ENCODE data around the gene IL36B. TPM values are rescaled to one million over a fixed set of nuclear protein-coding genes. Genes with fewer than 3 reads are reported as not detected.
A peak's percentile ranks its signal among the peaks of the same experiment; 100 is the strongest.

The IL36B gene
- total RNA-seq, 1 experiment from 2014 or later, result not detected

DNA sequence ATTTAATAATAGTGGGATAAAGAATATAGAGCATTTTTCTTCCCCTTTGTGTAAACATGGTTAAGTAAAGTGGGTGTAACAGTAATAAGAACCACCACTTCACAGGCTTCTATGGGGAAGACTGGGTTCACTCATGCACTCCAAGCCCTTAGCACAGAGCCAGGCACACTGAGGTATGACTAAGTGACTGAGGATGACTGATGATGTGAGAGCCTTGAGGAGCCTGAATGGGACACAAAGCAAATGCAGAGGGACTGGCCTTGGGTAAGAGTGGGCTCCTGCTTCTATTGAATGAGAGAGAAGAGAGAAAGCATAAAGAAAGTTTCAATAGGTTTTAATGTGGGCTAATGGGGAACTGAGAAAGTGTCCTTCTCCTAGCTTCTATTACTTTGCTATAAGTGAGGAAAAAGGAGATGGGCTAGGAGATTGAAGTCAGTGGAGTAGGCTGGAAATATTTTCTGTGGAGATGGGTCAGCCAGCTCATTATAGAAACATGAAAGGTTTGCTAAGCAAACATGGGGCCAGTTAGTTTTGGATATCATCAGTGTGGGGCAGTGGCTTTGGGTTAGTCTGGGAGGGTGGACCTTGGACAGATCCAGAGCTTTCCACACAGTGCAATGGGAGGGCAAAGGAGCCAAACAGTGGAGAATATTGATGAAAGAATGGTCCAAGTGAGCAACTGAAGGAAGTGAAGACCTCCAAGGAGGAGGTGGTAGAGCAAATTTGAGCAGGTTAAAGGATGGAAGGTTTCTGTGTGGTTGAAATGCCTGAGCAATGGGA, 35.7 kb upstream of the IL36B start:
- H3F3A ChIP-seq (ENCODE audit: insufficient read depth, low read depth), result no peaks in the 10 kb centered on the region
- POLR2A ChIA-PET (ENCODE audit: unreplicated experiment), result no interaction called here
- no peak overlapping the region for H3K4me2 ChIP-seq
- H4K20me1 ChIP-seq (ENCODE audit: insufficient read depth), result no peaks in the 10 kb centered on the region
- H3K9me3 ChIP-seq (ENCODE audit: insufficient read depth, low read depth), result no peaks in the 10 kb centered on the region
- TF ChIP-seq, protein P1, sequence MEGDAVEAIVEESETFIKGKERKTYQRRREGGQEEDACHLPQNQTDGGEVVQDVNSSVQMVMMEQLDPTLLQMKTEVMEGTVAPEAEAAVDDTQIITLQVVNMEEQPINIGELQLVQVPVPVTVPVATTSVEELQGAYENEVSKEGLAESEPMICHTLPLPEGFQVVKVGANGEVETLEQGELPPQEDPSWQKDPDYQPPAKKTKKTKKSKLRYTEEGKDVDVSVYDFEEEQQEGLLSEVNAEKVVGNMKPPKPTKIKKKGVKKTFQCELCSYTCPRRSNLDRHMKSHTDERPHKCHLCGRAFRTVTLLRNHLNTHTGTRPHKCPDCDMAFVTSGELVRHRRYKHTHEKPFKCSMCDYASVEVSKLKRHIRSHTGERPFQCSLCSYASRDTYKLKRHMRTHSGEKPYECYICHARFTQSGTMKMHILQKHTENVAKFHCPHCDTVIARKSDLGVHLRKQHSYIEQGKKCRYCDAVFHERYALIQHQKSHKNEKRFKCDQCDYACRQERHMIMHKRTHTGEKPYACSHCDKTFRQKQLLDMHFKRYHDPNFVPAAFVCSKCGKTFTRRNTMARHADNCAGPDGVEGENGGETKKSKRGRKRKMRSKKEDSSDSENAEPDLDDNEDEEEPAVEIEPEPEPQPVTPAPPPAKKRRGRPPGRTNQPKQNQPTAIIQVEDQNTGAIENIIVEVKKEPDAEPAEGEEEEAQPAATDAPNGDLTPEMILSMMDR (conservative IDR thresholded peaks at IDR 0.05), result no peak
- TF ChIP-seq EZH2 (IDR thresholded peaks at IDR 0.05; ENCODE audit: low read depth), result no peak
- H3K79me2 ChIP-seq (ENCODE audit: low read depth), result no peaks in the 10 kb centered on the region
- no peaks in the 10 kb centered on the region for H3K9me2 ChIP-seq (ENCODE audit: insufficient read depth)
- no peak overlapping the region for H3K27ac ChIP-seq
- no peaks in the 10 kb centered on the region for H3K4me1 ChIP-seq (replicated peaks; ENCODE audit: insufficient read depth)
- no peaks in the 10 kb centered on the region for H3K27me3 ChIP-seq (ENCODE audit: insufficient read depth, low read depth)
- no peak overlapping the region for H3K4me3 ChIP-seq
- no TSS peak for BruUV-seq (replicated peaks)
- intact Hi-C loops (cut with micrococcal nuclease; ENCODE audit: unreplicated experiment), result no loop called here
- no peak overlapping the region for H2AFZ ChIP-seq
- DNase-seq, result no peak
- CTCF ChIA-PET, result interaction anchor here (0.6 kb wide), 1 partner anchor 8 kb away, joined by 3 read pairs; no protein-coding TSS in a partner anchor
- no peaks in the 10 kb centered on the region for H3K36me3 ChIP-seq (ENCODE audit: low read depth)

DNA sequence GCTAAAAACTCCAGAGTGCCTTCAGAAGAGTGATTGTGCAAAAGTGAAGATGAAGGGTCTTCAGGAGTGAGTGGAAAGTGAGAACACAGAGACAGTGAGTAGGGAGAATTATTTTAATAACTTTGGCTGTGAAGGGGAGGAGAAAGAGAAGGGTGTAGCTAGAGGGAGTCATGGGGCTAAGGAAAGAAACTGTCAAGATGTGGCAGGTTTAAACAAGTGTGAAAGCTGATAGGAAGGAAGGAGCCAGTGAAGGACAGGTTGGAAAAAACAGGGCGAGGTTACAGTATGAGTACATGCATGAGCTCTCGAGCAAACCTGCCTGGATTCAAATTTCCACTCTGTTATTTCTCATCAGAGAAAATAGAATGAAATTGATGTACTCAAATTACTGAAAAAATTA, 32.9 kb upstream of the IL36B start:
- no peaks in the 10 kb centered on the region; the same call in 1 of the 2 replicates for H3K36me3 ChIP-seq (ENCODE audit: low read depth)
- CTCF ChIA-PET, result interaction anchor here (1.1 to 2.1 kb wide), 3 partner anchors 32 to 113 kb away, joined by 3 to 9 read pairs (median 3); no protein-coding TSS in a partner anchor
- no peak overlapping the region for H3K27ac ChIP-seq
- DNase-seq, result no peak
- H3K79me2 ChIP-seq (ENCODE audit: low read depth), result no peaks in the 10 kb centered on the region
- H3K4me2 ChIP-seq, result no peak overlapping the region
- no peaks in the 10 kb centered on the region for H4K20me1 ChIP-seq (ENCODE audit: insufficient read depth)
- H3K27me3 ChIP-seq (ENCODE audit: insufficient read depth, low read depth), result no peaks in the 10 kb centered on the region
- H3K4me3 ChIP-seq, result no peak overlapping the region
- TF ChIP-seq, protein P1 (conservative IDR thresholded peaks at IDR 0.05), result no peak
- no peak for TF ChIP-seq EZH2 (IDR thresholded peaks at IDR 0.05; ENCODE audit: low read depth)
- peaks cover 9% of the 10 kb centered on the region for H3K4me1 ChIP-seq (replicated peaks; ENCODE audit: insufficient read depth)
- H3K9me3 ChIP-seq (ENCODE audit: insufficient read depth, low read depth), result no peaks in the 10 kb centered on the region
- peaks cover 8% of the 10 kb centered on the region for H3F3A ChIP-seq (ENCODE audit: insufficient read depth, low read depth)
- POLR2A ChIA-PET (ENCODE audit: unreplicated experiment), result interaction anchor here (0.5 kb wide), 1 partner anchor 150 kb away, joined by 3 read pairs; no protein-coding TSS in a partner anchor
- intact Hi-C loops (cut with micrococcal nuclease; ENCODE audit: unreplicated experiment), result loop anchor here (2.0 kb wide), 1 partner anchor 285 kb away; no protein-coding TSS in a partner anchor
- no peak overlapping the region for H2AFZ ChIP-seq
- no peaks in the 10 kb centered on the region for H3K9me2 ChIP-seq (ENCODE audit: insufficient read depth)
- BruUV-seq (replicated peaks), result no TSS peak

DNA sequence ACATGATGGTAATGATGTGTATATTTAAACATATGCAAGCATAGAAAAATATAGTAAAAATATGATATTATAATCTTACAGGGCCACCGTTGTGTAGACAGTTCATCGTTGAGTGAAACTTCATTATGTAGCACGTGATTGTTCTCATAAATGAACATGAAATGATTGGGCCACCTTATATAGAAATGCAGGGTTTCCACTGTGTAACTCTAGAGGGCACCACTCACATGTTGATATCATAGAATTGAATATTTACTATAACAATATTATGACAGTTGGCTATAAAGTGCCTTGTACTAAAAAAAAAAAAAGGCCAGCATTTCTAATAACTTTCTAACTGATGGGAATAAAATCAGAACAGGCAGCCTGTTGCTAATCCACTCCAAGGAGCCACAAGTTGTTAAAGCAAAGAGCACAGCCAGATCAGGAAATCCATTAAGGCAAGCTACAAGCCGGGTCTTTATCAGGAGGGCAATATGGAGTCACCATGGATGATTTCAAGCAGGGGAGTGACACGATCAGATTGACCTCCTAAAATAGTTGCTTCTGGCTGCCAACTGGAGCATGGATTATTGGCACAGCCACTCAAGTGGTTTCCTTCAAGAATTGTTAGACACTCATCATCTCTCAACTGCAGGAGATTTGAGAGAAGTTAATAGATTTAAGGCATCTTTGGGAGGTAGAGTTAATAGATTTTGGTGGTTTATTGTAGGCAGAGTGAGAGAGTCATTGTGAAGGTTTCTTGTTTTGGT, 31.8 kb upstream of the IL36B start:
- BruUV-seq (replicated peaks), result no TSS peak
- Histone ChIP-seq H3K4me1 (replicated peaks; ENCODE audit: insufficient read depth) (peaks cover 20% of the 10 kb centered on the region), H3K36me3 (ENCODE audit: low read depth) (no peaks in the 10 kb centered on the region; the same call in 1 of the 2 replicates), H3K79me2 (ENCODE audit: low read depth) (no peaks in the 10 kb centered on the region), H3K9me2 (ENCODE audit: insufficient read depth) (no peaks in the 10 kb centered on the region), H3K27ac (no peak overlapping the region), H3K4me2 (no peak overlapping the region), H3F3A (ENCODE audit: insufficient read depth, low read depth) (peaks cover 19% of the 10 kb centered on the region), H2AFZ (no peak overlapping the region), H3K4me3 (no peak overlapping the region), H3K9me3 (ENCODE audit: insufficient read depth, low read depth) (no peaks in the 10 kb centered on the region), H3K27me3 (ENCODE audit: insufficient read depth, low read depth) (no peaks in the 10 kb centered on the region), H4K20me1 (ENCODE audit: insufficient read depth) (no peaks in the 10 kb centered on the region)
- DNase-seq, result no peak
- intact Hi-C loops (cut with micrococcal nuclease; ENCODE audit: unreplicated experiment), result loop anchor here (1.0 to 5.0 kb wide), 3 partner anchors 115 to 308 kb away; no protein-coding TSS in a partner anchor
- TF ChIP-seq, protein P1 (conservative IDR thresholded peaks at IDR 0.05), result peak; percentile 66
- no peak for TF ChIP-seq EZH2 (IDR thresholded peaks at IDR 0.05; ENCODE audit: low read depth)
- ChIA-PET CTCF (interaction anchor here (0.6 to 2.1 kb wide), 6 partner anchors 13 to 1100 kb away, joined by 3 to 11 read pairs (median 4); no protein-coding TSS in a partner anchor), POLR2A (ENCODE audit: unreplicated experiment) (no interaction called here)
